GM21786 (cell line): ENCODE results near the gene HS1BP3.
A peak's percentile ranks its signal among the peaks of the same experiment; 100 is the strongest.

Experiments
- ATAC-seq: cut with Tn5 transposase; IDR thresholded peaks from one replicate; pipeline ENCODE4 v1.9.1; 2021; ENCODE audit not compliant: unreplicated experiment

The HS1BP3 gene

GRCh38 chr2:20604401-20604911 lies 46.4 kb downstream of the HS1BP3 start:
- ATAC-seq = no peak

GRCh38 chr2:20603791-20604190 lies 47.1 kb downstream of the HS1BP3 start:
- ATAC-seq = no peak

GRCh38 chr2:20602803-20603202 lies 48.1 kb downstream of the HS1BP3 start:
- no peak for ATAC-seq

- ATAC-seq = no peak
Observed at GRCh38 chr2:20600756-20601325, 50.1 kb downstream of the HS1BP3 start.

GRCh38 chr2:20599861-20600461 lies 50.9 kb downstream of the HS1BP3 start:
- ATAC-seq = no peak

- ATAC-seq = no peak
Observed at GRCh38 chr2:20599001-20599600, 51.8 kb downstream of the HS1BP3 start.

GRCh38 chr2:20597860-20598183 lies 53.1 kb downstream of the HS1BP3 start:
- no peak for ATAC-seq

- ATAC-seq = no peak
Observed at GRCh38 chr2:20596973-20597859, 53.7 kb downstream of the HS1BP3 start.

GRCh38 chr2:20596193-20596972 lies 54.5 kb downstream of the HS1BP3 start:
- ATAC-seq = peak; percentile 1

- peak; percentile 84 for ATAC-seq
Observed at GRCh38 chr2:20595439-20596192, 55.3 kb downstream of the HS1BP3 start.

- ATAC-seq = no peak
Observed at GRCh38 chr2:20594957-20595356, 55.9 kb downstream of the HS1BP3 start.

GRCh38 chr2:20594048-20594750 lies 56.7 kb downstream of the HS1BP3 start:
- ATAC-seq = no peak

- no peak for ATAC-seq
Observed at GRCh38 chr2:20593072-20594034, 57.5 kb downstream of the HS1BP3 start.

GRCh38 chr2:20592106-20593071 lies 58.5 kb downstream of the HS1BP3 start:
- ATAC-seq = no peak

- ATAC-seq = no peak
Observed at GRCh38 chr2:20590704-20591515, 60.0 kb downstream of the HS1BP3 start.

- ATAC-seq = no peak
Observed at GRCh38 chr2:20589975-20590703, 60.8 kb downstream of the HS1BP3 start.
